SKM-1 treated with dmso at 0.1 percent for 144 hours (cell line): ENCODE data around the gene KCTD3.
A peak's percentile ranks its signal among the peaks of the same experiment; 100 is the strongest.

Source experiments
- DNase-seq: peaks from one replicate; lab custom pipeline; 2025; ENCODE audit not compliant: unreplicated experiment; lab: John Stamatoyannopoulos, UW

KCTD3 gene

DNA sequence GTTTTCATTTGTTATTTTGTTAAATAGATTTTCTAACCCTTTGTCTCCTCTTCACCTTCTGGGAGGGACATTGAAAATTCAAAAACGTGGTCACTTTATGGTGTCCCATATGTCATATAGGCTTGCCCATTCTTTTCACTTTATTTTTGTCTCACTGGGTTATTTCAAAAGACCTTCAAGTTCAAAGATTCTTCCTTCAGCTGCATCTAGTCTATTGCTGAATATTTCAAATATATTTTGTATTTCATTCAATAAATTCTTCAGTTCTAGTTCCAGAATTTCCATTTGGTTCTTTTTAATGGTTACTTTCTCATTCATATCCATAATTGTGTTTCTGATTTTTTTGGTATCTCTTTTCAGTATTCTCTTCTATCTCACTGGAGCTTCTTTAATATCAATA lies 11.6 kb upstream of the KCTD3 start:
- no peak for DNase-seq

DNA sequence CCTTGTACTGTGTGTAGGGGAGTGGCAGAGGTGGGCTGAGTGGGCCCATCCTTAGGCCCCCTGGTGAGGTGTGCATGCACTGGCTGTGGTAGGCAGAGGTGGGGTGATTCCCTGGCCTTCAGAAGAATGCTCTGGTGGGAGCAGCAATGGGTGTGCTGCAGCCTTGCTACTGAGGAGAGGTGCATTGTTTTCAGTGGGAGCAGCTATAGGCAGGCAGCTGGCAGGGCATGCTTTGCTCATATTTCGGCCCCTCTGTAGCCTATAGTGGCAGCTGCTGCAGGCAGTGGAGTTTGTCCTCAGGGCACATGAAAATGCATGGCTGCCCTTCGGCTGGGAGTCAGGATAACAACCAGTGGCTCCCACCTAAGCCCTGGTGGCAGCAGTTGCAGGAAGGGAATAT lies 10.1 kb upstream of the KCTD3 start:
- DNase-seq = no peak

DNA sequence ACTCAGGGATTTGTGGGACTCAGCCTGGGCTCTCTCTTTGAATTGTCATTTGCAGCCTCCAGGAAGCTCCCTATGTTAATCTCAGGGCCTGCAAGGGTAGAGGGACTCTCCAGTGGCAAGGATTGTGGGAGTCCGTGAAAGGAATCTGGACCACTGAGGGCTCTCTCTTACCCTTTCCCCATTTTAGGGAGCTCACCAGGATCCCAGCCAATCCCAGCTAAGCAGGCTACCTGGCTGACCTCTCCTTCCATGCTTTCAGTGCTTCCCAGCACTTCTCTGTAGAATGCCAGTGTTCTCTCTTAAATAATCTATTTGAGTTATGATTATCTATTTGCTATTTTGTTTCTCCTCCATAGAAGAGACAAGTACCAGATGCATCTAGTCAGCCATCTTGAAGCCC lies 9.6 kb upstream of the KCTD3 start:
- DNase-seq = no peak

DNA sequence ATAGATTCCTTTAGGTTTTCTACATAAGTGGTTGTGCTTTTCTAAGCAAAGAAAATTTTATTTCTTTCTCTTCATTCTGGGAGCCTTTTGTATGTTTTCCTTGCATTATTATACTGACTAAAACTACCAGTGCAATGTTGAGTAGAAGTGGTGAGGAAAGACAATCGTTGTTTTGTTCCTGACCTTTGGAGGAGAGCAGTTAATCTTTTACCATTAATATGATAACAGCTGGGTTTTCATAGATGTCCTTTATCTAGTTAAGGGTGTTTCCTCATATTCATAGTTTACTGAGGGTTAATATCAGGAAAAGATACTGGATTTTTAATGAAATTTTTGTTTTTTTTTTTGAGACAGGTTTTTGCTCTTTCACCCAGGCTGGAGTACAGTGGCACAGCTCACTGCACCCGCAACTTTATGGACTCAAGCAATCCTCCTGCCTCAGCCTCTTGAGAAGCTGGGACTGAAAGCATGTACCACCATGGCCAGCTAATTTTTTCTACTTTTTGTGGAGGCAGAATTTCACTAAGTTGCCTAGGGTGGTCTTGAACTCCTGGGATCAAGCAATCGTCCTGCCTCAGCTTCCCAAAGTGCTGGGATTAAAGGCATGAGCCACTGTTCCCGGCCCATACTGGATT lies 9.0 kb upstream of the KCTD3 start:
- no peak for DNase-seq

DNA sequence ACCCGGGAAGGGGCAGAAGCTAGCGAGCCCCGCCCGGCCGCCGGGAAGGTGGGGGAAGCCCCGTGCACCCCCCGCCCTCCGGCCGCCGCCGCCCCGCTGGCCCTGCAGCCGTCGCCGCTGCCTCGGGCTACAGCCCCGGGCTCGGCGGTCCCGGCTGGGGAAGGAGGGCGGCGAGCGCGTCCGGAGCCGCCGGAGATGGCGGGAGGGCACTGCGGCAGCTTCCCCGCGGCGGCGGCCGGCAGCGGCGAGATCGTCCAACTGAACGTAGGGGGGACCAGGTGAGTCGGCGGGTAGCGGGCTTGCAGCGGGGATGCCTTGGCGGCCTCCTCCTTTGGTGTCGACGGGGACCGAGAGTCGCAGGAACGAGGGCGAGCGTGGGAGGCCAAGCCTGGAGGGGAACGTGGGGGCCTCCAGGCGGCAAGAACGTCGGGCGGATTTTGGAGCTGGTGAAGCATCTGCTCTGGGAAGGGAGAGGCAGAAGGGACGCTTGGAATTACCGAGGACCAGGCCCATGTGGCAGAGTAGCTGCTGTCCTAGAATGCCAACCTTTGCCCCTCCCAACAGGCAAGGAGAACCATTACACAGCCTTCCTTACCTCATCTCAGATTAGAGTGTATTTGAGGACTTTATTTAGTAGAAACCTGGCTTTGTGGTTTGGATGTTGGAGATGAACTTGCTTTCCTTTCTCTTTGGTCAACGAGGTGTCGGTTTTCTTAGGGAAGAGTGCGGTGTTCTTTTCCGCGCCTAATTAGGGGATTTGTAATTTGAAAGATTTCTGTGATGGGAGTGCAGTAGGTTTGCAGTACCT lies 591 bp downstream of the KCTD3 start:
- DNase-seq = peak; percentile 74

DNA sequence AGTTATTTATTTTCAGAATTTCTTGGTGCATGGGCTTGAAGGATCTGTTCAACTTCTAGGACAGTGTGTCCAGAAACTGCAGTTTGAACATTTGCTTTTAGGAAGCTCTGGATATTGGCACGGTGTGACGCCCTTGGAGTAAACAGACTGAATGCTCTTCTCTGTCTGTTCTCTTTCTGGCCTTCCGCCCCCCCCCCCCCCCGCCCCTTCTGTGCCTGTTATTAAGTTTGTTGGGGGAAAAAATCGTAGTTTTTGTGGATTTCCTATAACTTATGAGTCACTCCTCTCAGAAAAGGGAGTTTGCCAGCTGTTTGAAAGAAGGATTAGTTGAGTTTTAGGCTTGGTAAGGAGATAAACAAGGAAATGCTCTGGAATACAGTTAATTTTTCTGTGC lies 1.2 kb downstream of the KCTD3 start:
- peak; percentile 45 for DNase-seq

DNA sequence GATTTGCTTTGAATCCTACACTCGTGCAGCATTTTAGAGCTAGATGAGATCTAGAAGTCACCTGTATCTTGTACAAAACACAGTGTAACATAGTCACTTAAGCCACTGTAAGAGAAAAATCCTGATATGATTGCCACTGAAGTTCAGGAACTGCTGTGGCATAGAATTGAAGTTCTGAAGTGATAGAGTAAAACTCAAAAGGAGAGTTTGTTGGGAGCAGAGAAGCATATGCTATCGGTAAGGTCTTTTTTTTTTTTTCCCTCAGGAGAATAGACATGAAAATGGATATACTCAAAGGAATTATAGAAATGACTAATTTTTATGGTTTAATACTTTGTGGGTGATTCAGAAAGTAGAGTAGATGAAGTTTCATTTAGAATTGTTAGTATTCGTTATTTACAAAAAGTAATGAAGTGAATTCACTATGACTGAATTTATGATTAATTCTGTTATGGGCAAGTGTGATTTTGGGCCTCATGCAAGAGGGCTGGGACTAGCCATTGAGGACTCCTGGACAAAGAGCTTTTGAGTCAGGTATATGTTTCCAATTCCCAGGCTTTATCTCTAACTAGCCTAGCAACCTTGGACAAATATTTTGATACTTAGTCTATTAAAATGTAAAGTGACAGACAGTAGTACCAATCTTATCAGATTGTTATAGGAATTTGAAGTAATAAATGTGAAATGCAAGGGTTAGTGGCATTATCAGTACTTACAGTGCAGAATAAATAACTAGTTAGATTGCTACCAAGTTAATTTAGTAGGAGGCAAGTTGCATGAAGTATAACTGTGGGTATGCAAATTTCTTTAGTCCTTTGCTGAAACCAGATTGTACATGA lies 3.1 kb downstream of the KCTD3 start:
- DNase-seq = no peak

DNA sequence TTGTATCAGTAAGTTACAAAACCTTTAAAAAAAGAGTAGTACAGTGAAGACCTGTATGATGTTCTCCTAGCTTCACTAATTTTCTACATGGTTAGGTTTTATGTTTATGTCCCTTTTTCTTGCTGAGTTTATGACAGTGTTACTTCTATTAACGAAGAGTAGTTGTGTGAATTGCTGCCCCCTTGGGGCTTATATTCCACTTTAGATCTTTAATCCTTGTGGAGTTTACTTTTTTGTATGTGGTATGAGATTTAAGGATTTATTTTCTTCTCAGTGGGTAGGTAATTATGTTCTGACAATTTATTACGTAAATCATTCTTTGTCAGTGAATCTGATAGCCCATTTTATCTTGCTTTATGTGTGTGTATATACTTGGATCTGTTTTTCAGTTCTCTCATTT lies 14.8 kb downstream of the KCTD3 start:
- no peak for DNase-seq

DNA sequence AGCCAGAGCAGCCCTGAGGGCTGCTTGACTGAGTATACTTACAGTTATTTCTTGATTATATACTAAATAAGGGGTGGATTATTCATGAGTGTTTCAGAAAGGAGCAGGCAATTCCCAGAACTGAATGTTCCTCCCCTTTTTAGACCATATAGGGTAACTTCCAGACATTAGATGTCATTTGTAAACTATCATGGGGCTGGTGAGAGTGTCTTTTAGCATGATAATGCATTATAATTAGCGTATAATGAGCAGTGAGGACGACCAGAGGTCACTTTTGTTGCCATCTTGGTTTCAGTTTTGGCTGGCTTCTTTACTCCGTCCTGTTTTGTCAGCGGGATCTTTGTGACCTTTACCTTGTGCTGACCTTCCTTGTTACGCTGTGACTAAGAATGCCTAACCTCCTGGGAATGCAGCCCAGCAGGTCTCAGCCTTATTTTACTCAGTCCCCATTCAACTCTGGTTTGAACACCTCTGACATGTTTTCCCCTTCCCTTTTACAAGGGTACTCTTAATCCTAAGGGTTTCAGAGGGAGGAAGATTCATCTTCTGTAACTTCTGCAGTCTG lies 16.2 kb downstream of the KCTD3 start:
- no peak for DNase-seq

DNA sequence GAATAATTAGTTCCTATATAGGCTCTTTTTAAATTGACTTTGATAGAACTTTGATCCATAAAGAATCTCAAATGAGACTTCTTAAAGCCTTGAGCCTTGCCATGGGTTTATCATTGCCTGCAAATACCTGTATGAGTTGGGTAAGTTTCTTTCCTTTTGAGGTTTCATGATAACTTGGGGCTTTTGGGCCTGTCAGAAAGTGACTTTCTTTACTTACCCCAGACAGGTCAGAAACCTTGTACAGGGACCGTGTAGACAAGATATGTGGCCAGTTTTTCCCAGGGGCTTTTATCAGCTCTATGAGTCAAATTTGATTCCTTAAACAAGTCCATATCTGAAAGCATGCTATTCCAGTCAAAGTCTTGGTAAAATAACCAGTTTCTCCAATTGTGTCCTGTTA lies 17.3 kb downstream of the KCTD3 start:
- DNase-seq = no peak

DNA sequence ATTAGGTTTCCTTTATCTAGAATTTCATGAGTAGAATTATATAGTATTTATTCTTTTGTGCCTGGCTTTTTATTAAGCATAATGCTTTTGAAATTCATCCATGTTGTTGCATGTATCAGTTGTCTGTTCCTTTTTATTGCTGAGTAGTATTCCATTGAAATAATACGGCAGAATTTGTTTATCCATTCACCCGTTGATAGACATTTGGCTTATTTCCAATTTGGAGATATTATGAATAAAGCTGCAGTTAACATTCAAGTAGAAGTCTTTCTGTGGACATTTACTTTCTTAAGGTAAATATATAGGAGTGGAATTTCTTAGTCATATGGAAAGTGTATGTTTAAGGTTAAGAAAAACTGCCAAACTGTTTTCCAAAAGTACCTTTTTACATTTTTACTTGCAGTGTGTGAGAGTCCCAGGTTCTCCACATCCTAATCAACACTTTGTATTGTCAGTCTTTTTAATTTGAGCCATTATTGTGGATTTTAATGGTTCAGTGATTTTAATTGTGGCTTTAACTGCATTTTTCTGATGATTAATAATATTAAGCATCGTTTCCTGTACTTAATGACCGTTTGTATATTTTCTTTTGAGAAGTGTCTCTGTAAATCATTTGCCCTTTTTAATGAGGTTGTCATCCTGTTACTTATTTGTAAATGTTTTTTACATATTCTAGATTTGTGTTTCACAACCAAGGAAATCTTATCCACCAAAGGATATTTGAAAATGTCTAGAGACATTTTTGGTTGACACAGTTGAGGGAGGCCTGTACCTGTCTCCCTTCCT lies 22.7 kb downstream of the KCTD3 start:
- DNase-seq = no peak

DNA sequence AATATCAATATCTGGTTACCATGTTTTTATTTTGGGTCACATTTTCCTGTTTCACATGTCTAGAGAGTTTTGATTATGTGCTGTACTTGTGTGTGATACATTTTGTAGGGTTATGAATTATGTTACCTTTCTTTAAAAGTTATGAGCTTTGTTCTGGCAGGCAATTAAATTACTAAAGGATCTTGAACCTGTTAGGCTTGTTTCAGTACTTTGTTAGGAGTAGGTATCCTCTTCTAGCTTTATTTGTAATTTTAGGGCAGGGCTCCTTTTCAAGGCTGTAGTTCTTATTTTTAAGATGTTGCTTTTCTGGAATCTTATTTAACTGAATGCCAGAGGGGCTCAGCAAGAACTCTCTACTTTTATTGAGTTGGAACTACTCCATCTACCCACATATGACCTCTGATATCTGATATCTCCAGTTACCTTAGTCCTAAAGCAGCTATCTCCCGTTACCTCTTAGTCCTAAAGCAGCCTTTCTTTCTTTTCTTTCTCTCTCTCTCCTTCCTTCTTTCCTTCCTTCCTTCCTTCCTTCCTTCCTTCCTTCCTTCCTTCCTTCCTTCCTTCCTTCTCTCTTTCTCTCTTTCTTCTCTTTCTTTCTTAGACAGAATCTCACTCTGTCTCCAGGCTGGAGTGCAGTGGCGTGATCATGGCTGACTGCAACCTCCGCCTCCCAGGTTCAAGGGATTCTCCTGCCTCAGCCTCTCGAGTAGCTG lies 23.8 kb downstream of the KCTD3 start:
- no peak for DNase-seq

DNA sequence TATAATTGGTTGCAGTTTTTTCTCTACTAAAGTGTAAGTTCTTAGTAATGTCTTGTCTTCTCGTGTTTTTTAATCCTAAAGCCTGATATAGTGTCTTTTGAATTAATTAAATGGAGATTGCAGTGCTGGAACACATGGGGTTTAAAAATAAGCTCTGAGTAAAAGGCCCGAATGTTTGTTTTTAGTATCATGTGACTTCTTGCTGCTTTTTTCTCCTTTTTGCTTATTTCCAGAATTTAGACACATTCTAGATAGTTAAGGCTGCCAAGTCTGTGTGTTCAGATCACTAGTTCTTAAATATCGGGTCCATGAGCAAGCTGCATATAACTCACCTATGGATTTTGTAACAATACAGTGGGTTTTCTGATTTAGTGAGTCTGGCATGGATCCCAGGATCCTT lies 27.5 kb downstream of the KCTD3 start:
- no peak for DNase-seq

DNA sequence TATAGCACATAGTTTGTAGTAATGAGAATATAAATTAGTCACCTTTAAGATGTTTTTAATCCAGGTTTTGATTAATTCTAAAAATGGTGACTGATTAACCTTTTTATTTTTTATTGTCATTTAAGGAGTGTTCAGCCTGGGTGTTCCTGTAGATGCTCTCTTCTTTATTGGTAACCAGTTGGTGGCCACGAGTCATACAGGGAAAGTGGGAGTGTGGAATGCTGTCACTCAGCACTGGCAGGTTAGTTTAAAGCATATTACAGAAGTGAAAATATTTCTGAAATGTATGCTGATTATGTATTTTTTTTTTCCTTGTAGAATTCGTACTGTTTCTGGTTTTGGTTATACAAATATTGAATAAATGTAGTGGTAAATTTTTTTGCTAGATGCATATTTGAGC lies 28.1 kb downstream of the KCTD3 start:
- no peak for DNase-seq

DNA sequence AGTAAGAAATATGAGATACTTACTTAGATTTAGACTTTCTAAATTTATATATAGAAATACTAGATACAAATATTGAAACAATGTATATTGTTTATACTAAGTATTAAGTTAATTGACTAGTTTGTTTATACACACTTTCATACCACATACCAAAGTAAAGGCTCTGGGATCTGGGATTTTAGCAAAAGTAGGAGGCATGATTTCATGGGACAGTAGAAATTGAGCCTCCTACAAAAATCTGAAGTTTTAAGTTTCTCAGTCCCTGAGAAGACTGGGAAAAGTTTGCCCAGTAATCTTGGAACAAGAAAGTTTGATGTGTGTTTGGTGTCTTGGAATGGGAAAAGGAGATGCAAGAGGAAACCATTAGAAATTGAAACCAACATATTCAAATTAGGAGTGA lies 30.9 kb downstream of the KCTD3 start:
- DNase-seq = no peak

DNA sequence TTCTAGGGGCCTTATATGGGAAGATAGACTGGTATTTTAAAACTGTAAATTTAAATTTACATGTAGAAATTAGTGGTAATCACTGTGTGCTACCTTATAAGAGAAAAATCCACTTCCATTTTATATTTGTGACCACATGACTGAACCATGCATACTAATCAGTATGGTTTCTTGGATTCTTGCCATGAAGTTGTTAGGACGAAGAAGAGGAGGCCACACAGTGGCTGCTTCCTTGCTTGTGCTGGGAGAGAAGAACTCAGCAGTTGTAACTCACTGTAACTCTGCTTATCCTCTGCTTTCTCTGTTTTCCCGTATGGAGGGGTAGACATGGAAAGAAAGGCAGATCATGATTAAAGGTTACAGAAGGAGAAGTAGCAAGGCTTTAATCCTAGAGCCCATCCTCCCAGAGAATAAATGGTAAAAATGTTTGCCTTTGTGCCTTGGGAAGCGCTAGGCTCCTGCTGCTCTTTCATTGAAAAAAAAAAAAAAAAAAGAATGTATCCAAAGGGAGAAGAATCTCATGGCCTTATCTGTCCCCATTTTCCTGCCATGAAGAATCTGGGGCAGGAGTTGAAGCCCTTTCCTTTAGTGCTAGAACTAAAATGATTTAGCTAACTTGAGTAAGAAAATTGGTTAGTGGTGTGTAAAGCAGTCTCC lies 32.4 kb downstream of the KCTD3 start:
- no peak for DNase-seq

DNA sequence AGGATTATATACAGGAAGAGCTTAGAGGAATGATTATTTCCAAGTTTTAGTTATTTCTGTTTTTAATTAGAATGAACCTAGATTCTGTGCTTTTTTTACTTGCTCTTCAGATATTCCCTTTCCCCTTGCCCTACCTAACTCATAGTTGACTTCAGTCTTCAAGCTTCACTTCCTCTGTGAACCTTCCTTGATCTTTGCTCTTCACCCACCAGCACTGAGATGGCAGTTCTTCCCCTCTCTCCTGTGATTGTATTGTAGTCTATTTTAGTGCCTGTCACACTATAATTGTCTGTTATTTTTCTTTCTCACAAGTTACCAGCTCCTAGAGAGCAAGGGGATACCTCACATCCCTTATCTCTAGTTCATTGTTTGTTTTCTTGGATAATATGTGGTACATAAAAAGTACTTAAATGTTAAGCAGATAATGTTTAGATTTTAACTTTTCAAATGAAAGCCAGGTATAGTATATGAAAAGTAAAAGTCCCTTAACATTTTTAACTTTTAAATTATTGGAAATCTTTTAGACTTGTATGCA lies 33.2 kb downstream of the KCTD3 start:
- no peak for DNase-seq

DNA sequence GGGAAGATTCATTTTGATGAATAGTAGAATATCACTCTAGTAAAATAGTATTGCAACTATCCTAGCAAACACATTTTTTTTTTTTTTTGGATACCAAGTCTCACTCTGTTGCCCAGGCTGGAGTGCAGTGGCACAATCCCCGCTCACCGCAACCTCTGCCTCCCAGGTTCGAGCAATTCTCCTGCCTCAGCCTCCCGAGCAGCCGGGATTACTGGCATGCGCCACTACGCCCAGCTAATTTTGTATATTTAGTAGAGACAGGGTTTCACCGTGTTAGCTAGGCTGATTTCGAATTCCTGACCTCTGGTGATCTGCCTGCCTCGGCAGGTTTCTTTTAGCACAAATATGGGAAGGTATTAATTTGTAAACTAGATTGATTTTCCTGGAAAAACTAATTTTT lies 33.8 kb downstream of the KCTD3 start:
- no peak for DNase-seq

DNA sequence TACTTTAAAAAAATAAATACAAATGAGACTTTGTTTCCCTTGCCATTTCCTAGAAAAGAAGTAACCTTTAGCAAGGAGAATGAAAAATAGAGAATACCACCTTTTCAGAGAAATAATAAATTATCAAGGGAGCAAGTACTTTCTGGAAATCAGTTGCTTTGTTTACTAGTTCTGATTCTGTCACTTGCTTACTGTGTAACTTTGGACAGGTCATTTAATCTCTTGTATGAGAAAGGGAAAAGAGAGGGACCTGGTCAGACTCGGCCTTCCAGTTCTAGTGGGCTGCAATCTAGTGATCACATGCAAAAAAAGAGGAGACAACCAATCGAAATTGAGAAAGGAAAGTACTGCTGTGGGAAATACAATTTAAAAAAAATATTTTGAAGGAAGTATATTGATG lies 34.2 kb downstream of the KCTD3 start:
- DNase-seq = no peak
